CD14-positive monocyte (primary cell): Measurements from ENCODE around the gene SMIM33. TPM values are rescaled to one million over a fixed set of nuclear protein-coding genes. Genes with fewer than 3 reads are reported as not detected.

Experiments
- DNase-seq, 3 donors: peaks; one replicate each; pipeline ENCODE4 v3.0.0-alpha.2; 2011 to 2022
- H2AFZ ChIP-seq: 2 replicates; pipeline ENCODE4 v1.6.0; 2012; ENCODE audit warnings: mild to moderate bottlenecking, low read depth, low read length, inconsistent platforms; ENCODE audit not compliant: insufficient read depth, poor library complexity, severe bottlenecking
- H3K27ac ChIP-seq, 2 donors: 1 replicate in 1 of 2; 2 replicates in 1 of 2; pipeline ENCODE4 v1.5.1; 2012 to 2013; ENCODE audit warnings: low read length in 2 of 2, control low read depth in 1 of 2, inconsistent platforms in 1 of 2, low read depth in 1 of 2, mild to moderate bottlenecking in 1 of 2
- H3K27me3 ChIP-seq, 2 donors: one replicate each; pipeline versions ENCODE4 v1.6.0 to v1.6.1; 2011 to 2013; ENCODE audit warnings: low read length in 2 of 2; ENCODE audit not compliant: control insufficient read depth in 2 of 2, insufficient read depth in 2 of 2
- H3K36me3 ChIP-seq, 2 donors: replicated peaks in 1 of 2; 1 replicate in 1 of 2; 2 replicates in 1 of 2; pipeline versions ENCODE4 v1.5.1 to v1.6.1; 2012 to 2013; ENCODE audit warnings: low read length in 2 of 2, control low read depth in 1 of 2, inconsistent platforms in 1 of 2, mild to moderate bottlenecking in 1 of 2; ENCODE audit not compliant: insufficient read depth in 2 of 2, control insufficient read depth in 1 of 2
- H3K4me1 ChIP-seq, 2 donors: 1 replicate in 1 of 2; 2 replicates in 1 of 2; pipeline versions ENCODE4 v1.5.1 to v1.6.1; 2012 to 2013; ENCODE audit warnings: low read length in 2 of 2, control low read depth in 1 of 2, inconsistent platforms in 1 of 2, mild to moderate bottlenecking in 1 of 2, moderate library complexity in 1 of 2; ENCODE audit not compliant: insufficient read depth in 2 of 2, control insufficient read depth in 1 of 2
- H3K4me2 ChIP-seq: replicated peaks from 2 replicates; pipeline ENCODE3; 2012; ENCODE audit warnings: low read length, moderate library complexity, mild to moderate bottlenecking; ENCODE audit not compliant: poor library complexity, severe bottlenecking; ENCODE audit errors: extremely low read depth
- H3K4me3 ChIP-seq, 3 experiments: fragments of 200-600 bp in 1 of 3; sonication (generic) in 1 of 3; replicated peaks in 1 of 3; 1 replicate in 2 of 3; 2 replicates in 1 of 3; pipeline ENCODE4 v1.5.1; 2011 to 2013; ENCODE audit warnings: low read length in 3 of 3, mild to moderate bottlenecking in 3 of 3, control low read depth in 2 of 3, low read depth in 2 of 3, inconsistent platforms in 1 of 3, moderate library complexity in 1 of 3
- H3K79me2 ChIP-seq: 2 replicates; pipeline ENCODE4 v1.6.0; 2012; ENCODE audit warnings: mild to moderate bottlenecking, control low read depth, inconsistent platforms, low read length, moderate library complexity; ENCODE audit not compliant: insufficient read depth
- H3K9ac ChIP-seq: 2 replicates; pipeline ENCODE4 v1.6.0; 2017; ENCODE audit warnings: low read length, mild to moderate bottlenecking; ENCODE audit not compliant: insufficient read depth, poor library complexity, severe bottlenecking
- H3K9me3 ChIP-seq, 2 donors: replicated peaks in 1 of 2; 1 replicate in 1 of 2; 2 replicates in 1 of 2; pipeline versions ENCODE4 v1.5.1 to v1.6.1; 2012 to 2013; ENCODE audit warnings: low read length in 2 of 2, control low read depth in 1 of 2; ENCODE audit not compliant: control insufficient read depth in 1 of 2, insufficient read depth in 1 of 2
- H4K20me1 ChIP-seq: 2 replicates; pipeline ENCODE4 v1.6.0; 2012; ENCODE audit warnings: mild to moderate bottlenecking, low read length, control low read depth, moderate library complexity; ENCODE audit not compliant: insufficient read depth
- H3K27ac Mint-ChIP-seq, 7 donors: one replicate each; pipeline ENCODE4 v1.8.0; 2020; ENCODE audit warnings: mild to moderate bottlenecking in 7 of 7, mixed read lengths in 7 of 7, moderate library complexity in 6 of 7, inconsistent platforms in 2 of 7
- H3K27me3 Mint-ChIP-seq, 3 donors: one replicate each; pipeline ENCODE4 v1.8.0; 2021 to 2022; ENCODE audit warnings: low read depth in 3 of 3, mild to moderate bottlenecking in 3 of 3, mixed read lengths in 3 of 3, moderate library complexity in 3 of 3, inconsistent platforms in 1 of 3
- H3K36me3 Mint-ChIP-seq, 2 donors: one replicate each; pipeline ENCODE4 v1.8.0; 2020; ENCODE audit warnings: mixed read lengths in 2 of 2, inconsistent platforms in 1 of 2, mild to moderate bottlenecking in 1 of 2
- H3K4me1 Mint-ChIP-seq: one replicate; pipeline ENCODE4 v1.8.0; 2020; ENCODE audit warnings: mild to moderate bottlenecking, mixed read lengths
- H3K4me3 Mint-ChIP-seq, 2 donors: one replicate each; pipeline ENCODE4 v1.8.0; 2020; ENCODE audit warnings: mild to moderate bottlenecking in 2 of 2, mixed read lengths in 2 of 2, moderate library complexity in 1 of 2
- H3K9me3 Mint-ChIP-seq, 7 donors: one replicate each; pipeline ENCODE4 v1.8.0; 2020 to 2022; ENCODE audit warnings: mixed read lengths in 7 of 7, mild to moderate bottlenecking in 6 of 7, moderate library complexity in 6 of 7, inconsistent platforms in 2 of 7
- CTCF ChIP-seq: fragments of 200-600 bp; IDR thresholded peaks from one replicate; pipeline ENCODE4 v1.8.0; 2022; ENCODE audit warnings: antibody characterized with exemption, mild to moderate bottlenecking
- WGBS: methylation state at CpG from one replicate; pipeline ENCODE4 v1.1.5; 2013; ENCODE audit warnings: missing lambda C conversion rate; ENCODE audit not compliant: insufficient coverage; 5-methylcytosine and 5-hydroxymethylcytosine counted together
- intact Hi-C, 2 donors: fragments of 100-400 bp; cut with micrococcal nuclease; formaldehyde crosslinking; loops; one replicate each; pipeline versions ENCODE4 v1.15.0 to v1.15.1; 2023
- polyA plus RNA-seq, 3 donors: library from polyadenylated mRNA; depleted of rRNA in 1 of 3; unstranded in 2 of 3; stranded (reverse) in 1 of 3; fragments of 300-500 nt in 2 of 3; fragments of >200 nt in 1 of 3; fragmentation: Illumina TruSeq in 2 of 3; gene quantifications; 1 replicate in 2 of 3; 2 replicates in 1 of 3; pipeline ENCODE4 v1.2.3, GENCODE V29; 2012 to 2021

The SMIM33 gene
- polyA plus RNA-seq, 3 donors = not detected

DNA sequence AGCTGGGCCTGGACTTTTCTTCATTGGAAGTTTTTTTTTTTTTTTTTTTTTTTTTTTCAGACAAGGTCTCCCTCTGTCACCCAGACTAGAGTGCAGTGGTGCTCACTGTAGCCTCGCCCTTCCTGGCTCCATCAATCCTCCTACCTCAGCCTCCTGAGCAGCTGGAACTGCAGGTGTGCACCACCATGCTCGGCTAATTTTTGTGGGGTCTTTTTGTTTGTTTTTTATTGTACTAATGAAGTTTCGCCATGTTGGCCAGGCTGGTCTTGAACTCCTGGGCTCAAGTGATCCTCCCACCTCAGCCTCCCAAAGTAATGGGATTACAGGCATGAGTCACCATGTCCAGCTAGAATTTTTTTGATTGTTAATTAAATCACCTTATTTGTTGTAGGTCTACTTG lies 35.1 kb upstream of the SMIM33 start:
- peaks cover 0 to 2% of the 10 kb centered on the region in 2 donors for H3K36me3 Mint-ChIP-seq
- intact Hi-C loops = no loop called here
- no peak for TF ChIP-seq CTCF

DNA sequence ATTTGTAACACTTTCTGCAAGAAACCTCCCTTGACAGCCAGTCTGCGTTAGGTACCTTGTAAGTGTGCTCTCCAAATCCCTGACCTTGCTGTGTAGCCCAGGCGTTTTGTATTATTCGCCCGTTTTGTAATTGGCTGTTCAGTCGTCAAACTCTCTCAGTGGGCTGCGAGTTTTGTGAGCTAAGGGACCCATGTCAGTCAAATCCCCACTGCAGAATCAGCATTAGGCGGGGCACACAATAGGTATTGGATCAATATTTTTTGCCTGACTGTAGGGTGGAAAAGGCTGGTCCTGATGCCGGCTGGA lies 32.1 kb upstream of the SMIM33 start:
- Mint-ChIP-seq H3K36me3 (peaks cover 0 to 2% of the 10 kb centered on the region in 2 donors), H3K4me1 (peaks cover 22% of the 10 kb centered on the region), H3K4me3 (peak overlapping the region; percentile 75 to 97), H3K27ac (peak overlapping the region in 6 of 7 donors; percentile 14 to 100 (median 100)), H3K9me3 (no peaks in the 10 kb centered on the region), H3K27me3 (peaks cover 0 to under 1% (median 0%) of the 10 kb centered on the region in 3 donors)
- no peak for TF ChIP-seq CTCF
- Histone ChIP-seq H3K27me3 (no peaks in the 10 kb centered on the region), H3K4me2 (peak overlapping the region; percentile 83), H3K9ac (peak overlapping the region; percentile 95), H3K36me3 (no peaks in the 10 kb centered on the region), H3K4me3 (peak overlapping the region in 2 of 3 experiments; percentile 93 to 98), H3K79me2 (no peaks in the 10 kb centered on the region), H4K20me1 (no peaks in the 10 kb centered on the region), H2AFZ (peak overlapping the region; percentile 83), H3K9me3 (no peaks in the 10 kb centered on the region), H3K4me1 (peaks cover 9 to 13% of the 10 kb centered on the region in 2 donors), H3K27ac (peak overlapping the region in 1 of 2 donors; percentile 99)
- no peak for DNase-seq
- WGBS = 45% methylated on average over 8 of the region's 8 CpGs
- intact Hi-C loops = no loop called here

More for the DNA sequence above, 35.1 kb upstream of the SMIM33 start:
- H3K4me1 Mint-ChIP-seq = peaks cover 13% of the 10 kb centered on the region
- Histone ChIP-seq H3K4me1 (peaks cover 9 to 13% of the 10 kb centered on the region in 2 donors), H3K36me3 (no peaks in the 10 kb centered on the region), H3K4me3 (no peak overlapping the region), H4K20me1 (no peaks in the 10 kb centered on the region), H3K9ac (no peak overlapping the region), H3K27ac (no peak overlapping the region), H3K79me2 (no peaks in the 10 kb centered on the region), H3K4me2 (no peak overlapping the region), H2AFZ (no peak overlapping the region), H3K27me3 (no peaks in the 10 kb centered on the region), H3K9me3 (no peaks in the 10 kb centered on the region)
- no CpG with 5 or more reads among the region's 3 CpGs for WGBS
- H3K27ac Mint-ChIP-seq = no peak overlapping the region
- H3K9me3 Mint-ChIP-seq = no peaks in the 10 kb centered on the region
- H3K27me3 Mint-ChIP-seq = no peaks in the 10 kb centered on the region
- no peak overlapping the region for H3K4me3 Mint-ChIP-seq
- no peak for DNase-seq
